Measurements from ENCODE around the gene ZMYND8. TPM values are rescaled to one million over a fixed set of nuclear protein-coding genes. Genes with fewer than 3 reads are reported as not detected.
A peak's percentile ranks its signal among the peaks of the same experiment; 100 is the strongest.

The ZMYND8 gene
- total and polyA plus RNA-seq, 2 of the 8 experiments (the other 6 are each of a cell fraction or from before 2014, with no cell fraction given) = 50.5 to 163 TPM

- WGBS, 2 experiments (ENCODE audit: extremely low coverage in 1 of 2, insufficient coverage in 1 of 2, insufficient read length in 1 of 2, insufficient replicate concordance in 2 of 2, low coverage in 1 of 2, low lambda C conversion rate in 2 of 2, missing lambda C conversion rate in 1 of 2) = 53% methylated on average over 7 of the region's 7 CpGs; no CpG with 5 or more reads in 1 of the 2 experiments
- Histone ChIP-seq H2AK5ac (ENCODE audit: low read depth, low read length) (peak overlapping the region; percentile 25; the same call in 1 of the 2 replicates), H3K14ac (ENCODE audit: insufficient read length) (no peak overlapping the region), H3K36me3 (ENCODE audit: control insufficient read depth in 2 of 4, insufficient read depth in 4 of 4, low read length in 3 of 4) (peaks cover 0 to 38% (median 0%) of the 10 kb centered on the region in 4 experiments; a peak in 4 of 8 replicates), H3K4me3 (ENCODE audit: extremely low read depth in 1 of 4, insufficient read depth in 2 of 4, low read depth in 3 of 4, low read length in 4 of 4) (peak overlapping the region in 1 of 4 experiments; percentile 29; a peak in 1 of 8 replicates), H4K5ac (ENCODE audit: insufficient read length, low read depth, low read length) (peak overlapping the region; percentile 45), H4K8ac (ENCODE audit: extremely low read depth, insufficient read depth, low read length) (no peak overlapping the region), H3K18ac (ENCODE audit: extremely low read depth, low read length) (peak overlapping the region; percentile 79), H3K4ac (replicated peaks; ENCODE audit: insufficient read length, low read depth, low read length) (no peak overlapping the region), H3K27ac (ENCODE audit: low read depth, low read length) (peak overlapping the region; percentile 32), H3K4me2 (ENCODE audit: insufficient read depth in 1 of 2, low read depth in 2 of 2, low read length in 2 of 2) (peak overlapping the region; percentile 19 to 67; a peak in 3 of 4 replicates), H4K91ac (replicated peaks; ENCODE audit: insufficient read length, low read length) (peak overlapping the region; percentile 67), H2BK120ac (replicated peaks; ENCODE audit: low read depth, low read length) (peak overlapping the region; percentile 6), H4K20me1 (replicated peaks in 1 of 2; ENCODE audit: control insufficient read depth in 1 of 2, insufficient read depth in 2 of 2, low read length in 2 of 2) (no peaks in the 10 kb centered on the region), H3K79me1 (ENCODE audit: low read depth, low read length) (peaks cover 10% of the 10 kb centered on the region), H3K56ac (replicated peaks; ENCODE audit: insufficient read length, low read depth, low read length) (no peak overlapping the region), H3K9ac (replicated peaks in 1 of 4; ENCODE audit: extremely low read depth in 1 of 4, low read depth in 3 of 4, low read length in 3 of 4) (peak overlapping the region in 1 of 4 experiments; percentile 4; a peak in 2 of 7 replicates), H2BK15ac (ENCODE audit: low read length) (no peak overlapping the region; the same call in 1 of the 2 replicates), H2BK12ac (ENCODE audit: low read depth, low read length) (peak overlapping the region; percentile 0; the same call in 1 of the 2 replicates), H2BK20ac (ENCODE audit: low read length) (no peak overlapping the region), H3K23me2 (ENCODE audit: low read depth, low read length) (no peaks in the 10 kb centered on the region), H3K79me2 (ENCODE audit: control insufficient read depth in 1 of 2, insufficient read depth in 2 of 2, low read length in 2 of 2) (peaks cover 49 to 99% of the 10 kb centered on the region in 2 experiments), H3K9me3 (ENCODE audit: insufficient read depth in 2 of 2, low read depth in 1 of 2, low read length in 1 of 2) (no peaks in the 10 kb centered on the region), H3K4me1 (replicated peaks in 1 of 4; ENCODE audit: control insufficient read depth in 3 of 4, insufficient read depth in 4 of 4, low read length in 3 of 4) (peaks cover 54 to 82% (median 57%) of the 10 kb centered on the region in 4 experiments), H3K23ac (ENCODE audit: insufficient read length) (no peak overlapping the region), H3K27me3 (replicated peaks in 1 of 4; ENCODE audit: control insufficient read depth in 3 of 4, extremely low read depth in 1 of 4, insufficient read depth in 3 of 4, low read length in 3 of 4) (no peaks in the 10 kb centered on the region), H2AFZ (ENCODE audit: low read length) (no peak overlapping the region), H2BK5ac (ENCODE audit: low read depth, low read length) (peak overlapping the region; percentile 87)
- DNase-seq (ENCODE audit: low read depth in 1 of 2, low spot score in 2 of 2) = no peak
- peak; percentile 19 for FAIRE-seq
- CTCF ChIA-PET (ENCODE audit: partially characterized antibody) = interaction anchor here (0.6 to 1.0 kb wide), 3 partner anchors 12 to 76 kb away, joined by 3 read pairs; no protein-coding TSS in a partner anchor
- TF ChIP-seq TEAD4 (IDR thresholded peaks at IDR 0.05; ENCODE audit: low read depth, low read length) (peak; percentile 72; the same call in 1 of the 2 replicates), NRF1 (IDR thresholded peaks at IDR 0.05; ENCODE audit: low read depth, low read length) (no peak)
- POLR2A ChIA-PET (ENCODE audit: partially characterized antibody) = interaction anchor here (0.6 to 42.1 kb wide), 6 partner anchors 11 to 196 kb away, joined by 3 to 1191 read pairs (median 11); partner anchors contain the start of gene ZMYND8
These were observed 6.9 kb downstream of the ZMYND8 start for GRCh38 chr20:47349365-47350180.

Measured in H1 (cell line).